ENCODE results near the gene AURKAIP1.
A peak's percentile ranks its signal among the peaks of the same experiment; 100 is the strongest.

The AURKAIP1 gene

GRCh38 chr1:1360506-1361169, 14.4 kb downstream of the AURKAIP1 start:
- no peak for DNase-seq (ENCODE audit: low read depth)

DNA sequence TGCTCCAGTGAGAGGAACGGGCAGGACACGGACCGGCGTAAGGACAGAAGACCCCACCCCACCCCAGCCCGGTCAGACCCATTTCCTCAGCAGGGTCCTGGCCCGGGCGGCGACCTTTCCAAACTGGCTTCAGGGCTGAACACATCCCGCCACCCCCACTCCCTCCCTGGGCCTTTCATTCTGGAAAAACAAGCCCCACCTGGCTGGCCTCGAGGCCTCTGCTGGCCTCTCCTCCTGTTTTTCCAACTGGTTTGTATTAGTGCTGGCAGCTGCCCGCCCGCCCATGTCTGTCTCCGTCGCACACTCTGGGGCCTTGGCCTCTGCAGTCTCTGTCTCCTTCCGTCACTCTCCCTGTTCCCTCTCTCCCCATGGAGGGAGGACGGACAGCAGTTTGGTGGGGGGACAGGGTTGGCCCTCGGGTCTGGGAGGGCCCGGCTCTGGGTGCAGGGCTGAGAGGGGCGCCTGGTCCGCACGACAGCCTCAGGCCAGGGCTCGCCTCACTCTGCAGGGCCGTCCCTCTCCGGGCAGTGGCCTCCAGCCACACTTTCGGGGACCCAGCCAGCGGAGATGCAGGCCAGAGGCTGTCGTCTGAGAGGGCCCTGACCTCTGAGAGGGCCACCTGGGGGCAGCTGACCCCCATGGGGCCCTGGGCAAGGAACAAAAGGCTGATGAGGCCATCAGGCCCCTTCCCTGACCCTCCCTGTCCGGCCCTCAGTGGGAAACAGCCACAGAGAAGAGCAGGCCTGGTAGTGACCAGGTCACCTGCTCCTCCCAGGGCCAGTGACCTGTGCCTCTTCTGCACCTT, 15.1 kb downstream of the AURKAIP1 start:
- no peak for DNase-seq (ENCODE audit: low read depth)

- no peak for DNase-seq (ENCODE audit: low read depth)
These were observed 15.7 kb downstream of the AURKAIP1 start for GRCh38 chr1:1359308-1359663.

GRCh38 chr1:1358433-1359271, 16.4 kb downstream of the AURKAIP1 start, which contains the start of gene MXRA8:
Gene MXRA8 (minus strand): TSS chr1:1358555. CDS start chr1:1358504, 51 bp downstream.
- no peak for DNase-seq (ENCODE audit: low read depth)

DNA sequence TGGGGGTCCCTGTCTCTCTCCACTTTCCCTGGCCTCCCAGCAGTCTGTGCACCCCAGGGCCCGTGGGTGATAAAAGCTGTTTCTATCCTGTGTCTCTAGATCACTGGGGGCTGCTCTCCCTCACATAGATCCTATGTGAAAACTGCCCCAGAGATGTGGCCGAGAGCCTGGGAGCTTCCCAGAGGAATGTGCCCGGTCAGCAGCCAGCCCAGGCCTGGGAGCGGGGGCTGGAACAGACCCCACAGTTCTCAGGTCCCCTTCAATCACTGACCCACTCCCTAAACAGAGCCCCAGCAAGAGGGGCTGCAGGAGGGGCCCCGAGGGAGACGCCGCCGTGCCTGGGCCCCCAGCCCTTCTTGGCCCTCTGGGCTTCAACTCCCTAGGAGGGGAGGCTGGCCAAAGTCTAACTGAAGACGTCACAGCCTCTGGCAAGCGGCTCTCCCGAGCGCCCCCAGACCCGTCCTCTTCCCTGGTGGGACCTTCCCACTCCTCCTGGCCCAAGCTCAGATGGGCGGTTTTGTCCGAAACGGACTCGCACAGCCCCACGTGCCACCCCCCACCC, 17.1 kb downstream of the AURKAIP1 start:
- no peak for DNase-seq (ENCODE audit: low read depth)

DNA sequence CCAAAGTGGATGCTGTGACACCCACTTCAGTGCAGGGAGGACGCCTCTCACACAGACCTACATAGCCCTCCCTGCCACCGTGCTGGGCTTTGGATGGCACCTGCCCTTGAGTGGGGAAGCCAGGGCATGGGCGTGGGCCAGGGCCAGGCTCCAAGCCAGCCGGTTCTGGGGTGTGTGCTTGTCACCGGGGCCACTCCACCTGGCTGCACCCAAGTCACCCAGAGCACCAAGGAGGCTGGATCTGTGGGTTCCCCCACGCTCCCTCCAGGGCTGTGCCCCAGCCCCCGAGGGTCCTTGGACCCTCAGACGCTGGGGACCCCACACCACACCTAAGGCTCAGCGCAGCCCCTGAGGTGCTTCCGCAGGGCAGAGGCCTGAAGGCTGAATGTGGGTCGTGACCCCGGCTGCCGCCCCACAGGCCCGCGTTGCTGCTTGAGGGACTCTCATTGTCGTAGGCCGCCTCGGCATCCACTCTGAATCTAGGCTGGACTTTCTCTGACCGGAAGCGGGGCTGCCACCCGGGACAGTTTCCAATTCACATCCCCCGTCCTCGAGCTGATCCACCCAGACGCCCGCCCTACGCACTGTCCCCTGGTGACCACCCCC, 18.1 kb downstream of the AURKAIP1 start:
- no peak for DNase-seq (ENCODE audit: low read depth)

DNA sequence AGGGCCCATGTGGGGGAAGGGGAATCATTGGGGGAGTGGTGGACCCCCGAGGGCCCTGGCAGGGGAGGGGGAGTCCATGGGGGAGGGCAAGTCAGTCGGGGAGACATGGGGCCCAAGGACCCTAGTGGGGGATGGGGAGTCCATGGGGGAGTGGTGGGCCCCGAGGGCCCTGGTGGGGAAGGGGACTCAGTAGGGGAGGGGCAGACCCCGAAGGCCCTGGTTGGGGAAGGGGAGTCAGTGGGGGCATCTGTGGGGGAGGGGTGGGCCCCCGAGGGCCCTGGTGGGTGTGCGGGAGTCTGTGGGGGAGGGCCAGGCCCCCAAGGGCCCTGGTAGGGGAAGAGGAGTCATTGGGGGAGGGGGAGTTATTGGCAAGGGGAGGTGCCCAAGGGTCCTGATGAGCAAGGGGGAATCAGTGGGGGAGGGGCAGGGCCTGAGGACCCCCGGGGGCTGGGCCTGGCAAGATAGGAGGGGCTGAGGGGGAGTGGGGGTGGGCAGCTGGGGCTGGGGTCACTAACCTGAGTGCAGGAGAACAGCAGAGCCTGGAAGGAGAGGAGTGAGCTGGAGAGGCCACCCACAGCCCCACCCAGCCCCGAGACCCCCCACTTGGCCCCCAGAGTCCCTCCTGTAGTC, 18.7 kb downstream of the AURKAIP1 start:
- no peak for DNase-seq (ENCODE audit: low read depth)

DNA sequence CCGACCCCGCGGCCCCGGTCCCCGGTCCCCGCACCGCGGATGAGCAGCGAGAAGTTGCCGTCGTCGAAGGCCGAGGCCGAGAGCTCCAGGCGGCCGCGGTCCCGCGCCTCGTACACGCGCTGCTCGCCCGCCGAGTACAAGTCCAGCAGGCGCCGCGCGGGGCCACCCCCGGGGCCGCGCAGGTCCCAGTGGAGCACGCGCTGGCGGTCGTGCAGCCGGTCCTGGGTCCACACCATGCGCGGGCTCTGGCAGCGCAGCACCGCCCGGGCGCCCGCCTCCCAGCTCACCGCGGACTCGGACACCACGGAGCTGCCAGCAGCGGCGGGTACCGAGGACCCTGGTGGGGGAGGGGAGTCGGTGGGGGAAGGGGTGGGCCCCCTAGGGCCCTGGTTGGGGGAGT, 19.6 kb downstream of the AURKAIP1 start:
- no peak for DNase-seq (ENCODE audit: low read depth)

- DNase-seq (ENCODE audit: low read depth), result no peak
These were observed 20.4 kb downstream of the AURKAIP1 start for GRCh38 chr1:1354271-1355247.

DNA sequence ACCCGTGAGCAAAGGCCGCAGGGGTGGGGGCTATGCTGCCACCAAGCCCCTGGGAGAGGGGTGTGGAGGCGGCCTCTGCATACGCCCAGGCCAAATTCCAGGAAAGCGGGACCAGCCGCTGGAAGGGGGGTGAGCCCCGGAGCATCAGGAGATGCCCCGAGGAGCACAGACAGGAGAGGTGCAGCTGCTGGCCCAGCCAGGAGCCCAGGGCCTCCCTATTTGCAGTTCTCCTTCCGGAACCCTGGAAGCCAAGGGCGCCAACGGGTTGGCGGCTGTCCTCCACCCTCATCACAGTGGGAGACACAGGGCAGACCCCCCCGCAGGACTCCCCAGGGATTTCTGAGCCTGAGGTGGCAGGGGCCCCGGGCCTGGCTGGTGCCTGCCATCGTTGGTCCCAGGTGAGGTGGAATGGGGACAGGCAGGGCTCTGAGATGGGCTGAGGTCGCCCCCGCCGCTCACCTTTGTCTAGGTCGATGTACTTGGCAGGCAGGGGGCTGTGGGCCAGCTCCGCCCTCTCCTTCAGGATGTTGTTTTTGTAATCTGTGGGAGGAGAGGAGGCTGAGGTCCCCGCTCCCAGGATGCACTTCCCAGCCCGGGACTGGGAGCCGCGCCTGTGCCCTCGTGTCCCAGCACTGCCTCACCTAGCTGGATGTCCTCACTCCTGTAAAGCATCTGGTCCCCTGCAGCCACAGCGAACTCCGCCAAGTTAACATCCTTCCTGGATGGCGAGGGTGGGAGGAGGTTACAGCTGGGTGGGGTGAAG, 21.4 kb downstream of the AURKAIP1 start:
- no peak for DNase-seq (ENCODE audit: low read depth)

- no peak for DNase-seq (ENCODE audit: low read depth)
These were observed 22.1 kb downstream of the AURKAIP1 start for GRCh38 chr1:1352786-1353388.

- no peak for DNase-seq (ENCODE audit: low read depth)
These were observed 23.2 kb downstream of the AURKAIP1 start for GRCh38 chr1:1351511-1352427.

DNA sequence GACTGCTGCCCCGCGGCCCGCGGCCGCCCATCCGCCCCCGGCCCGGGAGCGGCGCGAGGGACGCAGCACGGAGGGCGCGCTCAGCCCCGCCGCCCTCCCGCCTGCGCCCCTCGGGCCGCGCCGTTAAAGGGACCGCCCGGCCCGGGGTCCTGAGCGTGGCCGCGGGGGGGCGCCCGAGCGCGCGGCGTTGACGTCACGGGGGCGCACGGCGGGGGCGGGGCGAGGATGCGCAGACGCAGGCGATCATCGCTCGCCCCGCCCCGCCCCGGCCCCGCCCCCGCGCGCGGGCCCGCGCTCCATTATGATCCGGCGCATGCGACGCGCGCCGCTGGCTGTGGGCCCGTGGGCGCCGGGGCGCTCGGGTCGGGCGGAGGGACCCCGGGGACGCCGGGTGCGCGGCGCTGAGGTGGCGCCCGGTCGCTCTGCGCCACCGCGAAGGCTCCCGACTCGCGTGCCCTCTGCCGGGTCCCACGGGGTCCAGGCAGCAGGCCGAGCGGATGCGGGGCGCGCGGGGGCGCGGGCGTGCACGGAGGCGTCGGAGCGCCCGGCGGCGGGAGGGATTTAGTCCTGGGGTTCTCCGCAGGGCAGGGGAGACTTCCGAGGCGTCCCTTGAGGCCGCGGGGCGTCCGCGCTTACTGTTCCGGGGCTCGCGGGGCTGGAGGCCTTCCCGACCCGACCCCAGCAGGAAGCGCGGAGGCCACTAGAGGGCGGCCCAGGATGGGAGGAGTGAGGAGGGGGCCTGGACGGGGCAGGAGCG, 25.6 kb downstream of the AURKAIP1 start, which contains the start of gene DVL1:
DVL1 (minus strand) TSS at position 163 of the 757 bp plus-strand sequence. CDS start 353 bp downstream, outside the sequence.
- DNase-seq (ENCODE audit: low read depth), result peak; percentile 50

DNA sequence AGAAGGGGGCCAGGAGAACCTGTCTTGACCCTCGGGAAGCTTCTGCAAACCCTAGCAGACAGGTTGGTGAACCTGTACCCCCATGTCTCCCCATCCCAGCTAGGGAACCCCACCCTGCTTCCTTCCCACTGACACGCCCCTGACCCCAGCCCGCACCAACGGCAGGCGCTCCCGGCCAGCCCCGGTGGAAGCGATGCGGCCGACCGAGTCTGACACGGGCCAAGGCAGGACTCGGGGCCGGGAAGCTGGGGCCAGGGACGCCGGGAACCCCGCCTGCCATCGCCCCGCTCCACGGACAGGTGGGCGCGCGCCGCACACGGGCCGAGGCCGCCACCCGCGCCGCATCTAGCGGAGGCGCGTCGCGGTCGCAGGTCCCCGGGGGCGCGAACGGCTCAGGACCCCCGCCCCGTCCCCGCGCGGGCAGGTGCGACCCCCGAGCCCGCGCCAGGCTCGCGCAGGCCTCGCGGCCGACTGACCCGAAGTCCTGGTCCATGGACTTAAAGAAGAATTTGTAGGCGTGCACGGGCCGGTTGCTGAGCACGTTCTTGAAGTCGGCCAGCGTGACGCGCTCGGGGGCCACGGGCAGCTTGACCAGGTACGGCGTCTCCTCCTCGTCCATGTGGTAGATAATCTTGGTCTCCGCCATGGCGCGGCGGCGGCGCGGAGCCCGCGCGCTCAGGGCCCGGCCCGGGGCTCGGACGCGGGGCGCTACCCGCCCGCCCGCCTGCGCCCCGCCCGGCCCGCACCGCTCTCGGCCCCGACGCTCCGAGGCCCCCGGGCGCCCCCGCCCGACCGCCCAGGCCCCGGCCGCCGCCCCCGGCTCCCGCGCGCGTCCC, 26.4 kb downstream of the AURKAIP1 start:
- DNase-seq (ENCODE audit: low read depth), result no peak

- DNase-seq (ENCODE audit: low read depth), result no peak
These were observed 27.2 kb downstream of the AURKAIP1 start for GRCh38 chr1:1347663-1348419.

Measured in activated T-cell treated with anti-CD3 and anti-CD28 coated beads for 24 hours (primary cell).